Stomach (tissue), 4 donors: ENCODE data around the gene PFKFB4.

Experiments
- POLR2A ChIP-seq, 4 donors: fragments of 450-650 bp; IDR thresholded peaks; one replicate each; pipeline ENCODE4 v1.6.1; 2016; ENCODE audit warnings: antibody characterized with exemption in 4 of 4, control low read depth in 2 of 4, mild to moderate bottlenecking in 1 of 4, moderate library complexity in 1 of 4
- POLR2AphosphoS5 ChIP-seq, 3 donors: sonication (generic); formaldehyde crosslinking; IDR thresholded peaks; one replicate each; pipeline ENCODE4 v1.6.1; 2016; ENCODE audit warnings: antibody characterized with exemption in 3 of 3
- TF ChIP-seq, protein P1 (sequence below), 7 experiments: fragments of 450-650 bp in 4 of 7; fragments of 200-600 bp in 3 of 7; sonication (generic) in 3 of 7; IDR thresholded peaks; one replicate each; pipeline ENCODE4 v1.5.1; 2016 to 2019; ENCODE audit warnings: antibody characterized with exemption in 7 of 7, control low read depth in 2 of 7, mild to moderate bottlenecking in 1 of 7

DNA sequence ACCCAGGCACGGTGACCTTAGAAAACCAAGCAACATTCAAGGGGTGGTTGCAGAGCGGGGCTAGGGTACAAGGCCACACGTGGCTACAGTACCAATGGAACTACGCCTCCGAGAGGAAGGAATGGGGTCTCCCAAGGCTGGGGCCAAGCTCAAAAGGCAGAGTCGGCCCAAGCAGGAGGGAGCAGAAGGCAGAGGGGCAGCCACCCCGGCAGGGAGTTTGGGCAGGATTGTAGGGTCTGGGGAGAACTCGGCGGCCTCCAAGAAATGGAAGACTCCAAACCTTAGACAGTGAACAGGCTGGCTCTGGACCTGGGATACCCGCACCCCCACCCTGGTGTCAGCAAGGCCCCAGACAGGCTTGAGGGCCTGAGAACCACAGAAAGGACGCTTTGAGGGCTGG is 81.4 kb downstream of the PFKFB4 start:
- TF ChIP-seq, protein P1, sequence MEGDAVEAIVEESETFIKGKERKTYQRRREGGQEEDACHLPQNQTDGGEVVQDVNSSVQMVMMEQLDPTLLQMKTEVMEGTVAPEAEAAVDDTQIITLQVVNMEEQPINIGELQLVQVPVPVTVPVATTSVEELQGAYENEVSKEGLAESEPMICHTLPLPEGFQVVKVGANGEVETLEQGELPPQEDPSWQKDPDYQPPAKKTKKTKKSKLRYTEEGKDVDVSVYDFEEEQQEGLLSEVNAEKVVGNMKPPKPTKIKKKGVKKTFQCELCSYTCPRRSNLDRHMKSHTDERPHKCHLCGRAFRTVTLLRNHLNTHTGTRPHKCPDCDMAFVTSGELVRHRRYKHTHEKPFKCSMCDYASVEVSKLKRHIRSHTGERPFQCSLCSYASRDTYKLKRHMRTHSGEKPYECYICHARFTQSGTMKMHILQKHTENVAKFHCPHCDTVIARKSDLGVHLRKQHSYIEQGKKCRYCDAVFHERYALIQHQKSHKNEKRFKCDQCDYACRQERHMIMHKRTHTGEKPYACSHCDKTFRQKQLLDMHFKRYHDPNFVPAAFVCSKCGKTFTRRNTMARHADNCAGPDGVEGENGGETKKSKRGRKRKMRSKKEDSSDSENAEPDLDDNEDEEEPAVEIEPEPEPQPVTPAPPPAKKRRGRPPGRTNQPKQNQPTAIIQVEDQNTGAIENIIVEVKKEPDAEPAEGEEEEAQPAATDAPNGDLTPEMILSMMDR (IDR thresholded peaks at IDR 0.05), result no peak
- TF ChIP-seq POLR2AphosphoS5 (IDR thresholded peaks at IDR 0.05) (no peak), POLR2A (IDR thresholded peaks at IDR 0.05) (no peak)
